T-cell (primary cell): Measurements from ENCODE around the gene SMIM10. TPM values are rescaled to one million over a fixed set of nuclear protein-coding genes. Genes with fewer than 3 reads are reported as not detected.
"Not testable (repeated sequence)": the region's sequence is repeated elsewhere in the genome, so short reads cannot be mapped to it uniquely, and the experiment has no call there.

Experiments used
- ATAC-seq, 4 experiments: fragments of 200-7000 bp in 3 of 4; fragments of 150-1000 bp in 1 of 4; cut with Tn5 transposase; replicated peaks in 1 of 4; 1 replicate in 3 of 4; 2 replicates in 1 of 4; pipeline ENCODE4 v1.10.0; 2021; ENCODE audit warnings: moderate library complexity in 3 of 4, mild to moderate bottlenecking in 2 of 4, moderate number of reproducible peaks in 1 of 4
- CTCF ChIA-PET, 2 donors: fragments of 300-600 bp; sonication (Branson Sonifier 250); formaldehyde crosslinking; loops; one replicate each; lab custom pipeline; 2022; ENCODE audit warnings: antibody characterized with exemption in 2 of 2; lab: Charles Lee
- POLR2A ChIA-PET, 2 donors: fragments of 300-600 bp; sonication (Branson Sonifier 250); formaldehyde crosslinking; loops; one replicate each; lab custom pipeline; 2022; ENCODE audit warnings: antibody characterized with exemption in 2 of 2; lab: Charles Lee
- DNase-seq, 35 experiments: peaks; one replicate each; pipeline versions ENCODE4 v3.0.0 to v3.0.0-alpha.2; 2013 to 2023
- H3K27ac ChIP-seq: one replicate; pipeline ENCODE4 v1.5.1; 2013; ENCODE audit warnings: low read length
- H3K27me3 ChIP-seq, 2 experiments: replicated peaks in 1 of 2; 1 replicate in 1 of 2; 2 replicates in 1 of 2; pipeline versions ENCODE4 v1.6.1 to v1.7.0; 2013; ENCODE audit warnings: low read length in 1 of 2, mixed read lengths in 1 of 2; ENCODE audit not compliant: control insufficient read depth in 2 of 2, insufficient read depth in 2 of 2; ENCODE audit errors: extremely low read depth in 1 of 2
- H3K36me3 ChIP-seq, 2 donors: 1 replicate in 1 of 2; 2 replicates in 1 of 2; pipeline versions ENCODE4 v1.6.1 to v1.7.0; 2013; ENCODE audit warnings: low read length in 1 of 2; ENCODE audit not compliant: control insufficient read depth in 2 of 2, insufficient read depth in 1 of 2; ENCODE audit errors: extremely low read depth in 1 of 2
- H3K4me1 ChIP-seq, 2 experiments: 1 replicate in 1 of 2; 2 replicates in 1 of 2; pipeline versions ENCODE4 v1.6.1 to v1.7.0; 2013; ENCODE audit warnings: low read length in 2 of 2, mixed read lengths in 1 of 2; ENCODE audit not compliant: insufficient read depth in 2 of 2, control insufficient read depth in 1 of 2; ENCODE audit errors: extremely low read depth in 1 of 2
- H3K4me3 ChIP-seq, 2 donors: 1 replicate in 1 of 2; 2 replicates in 1 of 2; pipeline versions ENCODE4 v1.5.1 to v1.7.0; 2013; ENCODE audit warnings: mild to moderate bottlenecking in 2 of 2, low read length in 1 of 2, moderate library complexity in 1 of 2; ENCODE audit not compliant: control insufficient read depth in 1 of 2; ENCODE audit errors: extremely low read depth in 1 of 2
- H3K9me3 ChIP-seq: 2 replicates; pipeline ENCODE4 v1.7.0; 2013
- H3K27ac Mint-ChIP-seq, 2 donors: one replicate each; pipeline ENCODE4 v1.8.0; 2020 to 2021; ENCODE audit warnings: mild to moderate bottlenecking in 2 of 2, mixed read lengths in 2 of 2
- H3K27me3 Mint-ChIP-seq, 2 donors: one replicate each; pipeline ENCODE4 v1.8.0; 2021 to 2022; ENCODE audit warnings: mixed read lengths in 2 of 2
- H3K36me3 Mint-ChIP-seq: one replicate; pipeline ENCODE4 v1.8.0; 2021; ENCODE audit warnings: mixed read lengths
- H3K4me1 Mint-ChIP-seq, 3 donors: one replicate each; pipeline ENCODE4 v1.8.0; 2020 to 2022; ENCODE audit warnings: mixed read lengths in 3 of 3, mild to moderate bottlenecking in 1 of 3
- H3K4me3 Mint-ChIP-seq, 3 donors: one replicate each; pipeline ENCODE4 v1.8.0; 2020 to 2022; ENCODE audit warnings: mild to moderate bottlenecking in 3 of 3, mixed read lengths in 3 of 3, moderate library complexity in 3 of 3
- H3K9me3 Mint-ChIP-seq, 3 donors: one replicate each; pipeline ENCODE4 v1.8.0; 2020 to 2022; ENCODE audit warnings: mixed read lengths in 3 of 3
- WGBS: methylation state at CpG from one replicate; pipeline ENCODE4 v1.1.5; 2013; ENCODE audit warnings: missing lambda C conversion rate; ENCODE audit not compliant: insufficient coverage; 5-methylcytosine and 5-hydroxymethylcytosine counted together
- total RNA-seq, 35 experiments: library from RNA in 6 of 35; stranded (reverse) in 6 of 35; fragments of 120-200 nt in 1 of 35; gene quantifications; one replicate each; pipeline versions ENCODE4 v1.2.1 to v1.2.4 and lab custom pipeline; 2013 to 2026

The SMIM10 gene
- total RNA-seq, 5 donors from 2014 or later (not counting 1 experiment from before 2014, with no cell fraction given): not detected

GRCh38 chrX:135019890-135020289 is 29.1 kb downstream of the SMIM10 start:
- H3K9me3 Mint-ChIP-seq, H3K36me3 ChIP-seq, H3K9me3 ChIP-seq, ATAC-seq, H3K4me3 Mint-ChIP-seq, H3K36me3 Mint-ChIP-seq, DNase-seq, H3K4me3 ChIP-seq, H3K27ac ChIP-seq, POLR2A ChIA-PET, H3K27ac Mint-ChIP-seq, CTCF ChIA-PET: not testable (repeated sequence)
- peaks cover 7 to 19% (median 16%) of the 10 kb centered on the region in 3 donors for H3K4me1 Mint-ChIP-seq
- Histone ChIP-seq H3K27me3 (peaks cover 0 to 14% of the 10 kb centered on the region in 2 experiments), H3K4me1 (peaks cover 0 to 13% of the 10 kb centered on the region in 2 experiments)
- WGBS: 89% methylated on average over 4 of the region's 8 CpGs
- peaks cover 29 to 31% of the 10 kb centered on the region in 2 donors for H3K27me3 Mint-ChIP-seq

DNA sequence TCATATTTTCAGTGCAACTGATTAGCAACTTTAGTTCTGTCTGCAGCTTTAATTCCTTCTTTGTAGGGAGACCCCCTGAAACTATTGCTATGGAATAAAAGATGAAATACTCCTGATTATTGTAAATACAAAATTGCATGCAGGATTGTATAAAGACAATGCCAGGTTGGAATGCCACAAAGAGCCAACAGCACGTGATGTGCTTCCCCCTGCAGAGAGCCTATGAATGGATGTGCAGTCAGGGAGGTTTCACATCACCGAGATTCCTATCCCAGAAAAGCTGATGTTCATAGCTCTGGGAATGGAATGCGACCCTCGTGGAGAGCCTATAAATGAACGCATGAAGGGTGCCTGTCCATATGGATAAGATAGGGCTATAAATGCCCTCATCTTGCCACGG is 33.0 kb downstream of the SMIM10 start:
- H3K27ac Mint-ChIP-seq, DNase-seq, H3K9me3 Mint-ChIP-seq, CTCF ChIA-PET, POLR2A ChIA-PET, H3K4me3 ChIP-seq, H3K9me3 ChIP-seq, H3K4me3 Mint-ChIP-seq, H3K36me3 Mint-ChIP-seq, H3K27ac ChIP-seq, H3K36me3 ChIP-seq, ATAC-seq: not testable (repeated sequence)
- Mint-ChIP-seq H3K27me3 (peaks cover 42 to 58% of the 10 kb centered on the region in 2 donors), H3K4me1 (peaks cover 7 to 19% (median 16%) of the 10 kb centered on the region in 3 donors)
- Histone ChIP-seq H3K4me1 (peaks cover 0 to 13% of the 10 kb centered on the region in 2 experiments), H3K27me3 (peaks cover 0 to 14% of the 10 kb centered on the region in 2 experiments)
- WGBS: no CpG with 5 or more reads among the region's 6 CpGs

DNA sequence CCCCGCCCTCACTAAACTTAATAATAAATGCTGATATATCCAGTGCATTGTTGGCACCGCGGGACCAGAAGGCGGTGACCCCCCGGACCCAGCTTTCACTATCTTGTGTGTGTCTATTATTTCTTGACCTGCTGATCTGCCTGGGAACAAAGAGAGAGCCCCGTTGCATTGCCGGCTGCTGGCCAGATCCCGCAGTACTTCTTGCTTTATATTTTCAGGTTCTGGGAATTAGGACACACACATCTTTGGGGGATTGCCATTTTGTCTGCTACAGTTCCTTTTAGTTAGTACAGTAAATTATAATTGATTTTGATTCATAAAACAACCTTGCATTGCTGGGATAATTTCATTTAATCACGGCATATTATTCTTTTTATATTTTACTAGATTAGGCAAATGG is 33.7 kb downstream of the SMIM10 start:
- no peak overlapping the region for H3K27ac Mint-ChIP-seq
- CTCF ChIA-PET: no interaction called here
- H3K27me3 Mint-ChIP-seq: peaks cover 44 to 60% of the 10 kb centered on the region in 2 donors
- Histone ChIP-seq H3K36me3 (no peaks in the 10 kb centered on the region), H3K4me1 (peaks cover 0 to 13% of the 10 kb centered on the region in 2 experiments), H3K27ac (no peak overlapping the region), H3K27me3 (peaks cover 0 to 14% of the 10 kb centered on the region in 2 experiments), H3K9me3 (no peaks in the 10 kb centered on the region), H3K4me3 (no peak overlapping the region)
- peaks cover 7 to 19% (median 16%) of the 10 kb centered on the region in 3 donors for H3K4me1 Mint-ChIP-seq
- H3K36me3 Mint-ChIP-seq: no peaks in the 10 kb centered on the region
- ATAC-seq (no peak), DNase-seq (no peak)
- no peaks in the 10 kb centered on the region for H3K9me3 Mint-ChIP-seq
- H3K4me3 Mint-ChIP-seq: no peak overlapping the region
- POLR2A ChIA-PET: no interaction called here
- WGBS: no CpG with 5 or more reads among the region's 9 CpGs

DNA sequence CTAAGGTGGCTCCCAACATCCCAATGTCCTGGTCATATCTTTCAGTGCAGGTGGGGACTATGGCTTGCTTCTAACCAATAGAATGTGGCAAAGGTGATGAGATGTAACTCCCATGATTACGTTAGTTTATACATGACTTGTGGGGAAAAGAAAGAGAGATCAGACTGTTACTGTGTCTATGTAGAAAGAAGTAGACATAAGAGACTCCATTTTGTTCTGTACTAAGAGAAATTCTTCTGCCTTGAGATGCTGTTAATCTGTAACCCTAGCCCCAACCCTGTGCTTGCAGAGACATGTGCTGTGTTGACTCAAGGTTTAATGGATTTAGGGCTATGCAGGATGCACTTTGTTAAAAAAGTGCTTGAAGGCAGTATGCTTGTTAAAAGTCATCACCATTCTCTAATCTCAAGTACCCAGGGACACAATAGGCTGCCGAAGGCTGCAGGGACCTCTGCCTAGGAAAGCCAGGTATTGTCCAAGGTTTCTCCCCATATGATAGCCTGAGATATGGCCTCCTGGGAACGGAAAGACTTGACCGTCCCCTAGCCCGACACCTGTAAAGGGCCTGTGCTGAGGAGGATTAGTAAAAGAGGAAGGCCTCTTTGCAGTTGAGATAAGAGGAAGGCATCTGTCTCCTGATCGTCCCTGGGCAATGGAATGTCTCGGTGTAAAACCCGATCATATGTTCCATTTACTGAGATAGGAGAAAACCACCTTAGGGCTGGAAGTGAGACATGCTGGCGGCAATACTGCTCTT is 39.6 kb downstream of the SMIM10 start:
- POLR2A ChIA-PET, ATAC-seq, H3K27me3 ChIP-seq, H3K36me3 Mint-ChIP-seq, H3K4me3 ChIP-seq, H3K27ac Mint-ChIP-seq, H3K9me3 Mint-ChIP-seq, H3K4me3 Mint-ChIP-seq, DNase-seq, H3K4me1 ChIP-seq, CTCF ChIA-PET, H3K36me3 ChIP-seq, H3K9me3 ChIP-seq, H3K27ac ChIP-seq: not testable (repeated sequence)
- Mint-ChIP-seq H3K27me3 (peaks cover 14 to 56% of the 10 kb centered on the region in 2 donors), H3K4me1 (peaks cover 8 to 15% (median 11%) of the 10 kb centered on the region in 3 donors)
- WGBS: 87% methylated on average over 3 of the region's 9 CpGs

DNA sequence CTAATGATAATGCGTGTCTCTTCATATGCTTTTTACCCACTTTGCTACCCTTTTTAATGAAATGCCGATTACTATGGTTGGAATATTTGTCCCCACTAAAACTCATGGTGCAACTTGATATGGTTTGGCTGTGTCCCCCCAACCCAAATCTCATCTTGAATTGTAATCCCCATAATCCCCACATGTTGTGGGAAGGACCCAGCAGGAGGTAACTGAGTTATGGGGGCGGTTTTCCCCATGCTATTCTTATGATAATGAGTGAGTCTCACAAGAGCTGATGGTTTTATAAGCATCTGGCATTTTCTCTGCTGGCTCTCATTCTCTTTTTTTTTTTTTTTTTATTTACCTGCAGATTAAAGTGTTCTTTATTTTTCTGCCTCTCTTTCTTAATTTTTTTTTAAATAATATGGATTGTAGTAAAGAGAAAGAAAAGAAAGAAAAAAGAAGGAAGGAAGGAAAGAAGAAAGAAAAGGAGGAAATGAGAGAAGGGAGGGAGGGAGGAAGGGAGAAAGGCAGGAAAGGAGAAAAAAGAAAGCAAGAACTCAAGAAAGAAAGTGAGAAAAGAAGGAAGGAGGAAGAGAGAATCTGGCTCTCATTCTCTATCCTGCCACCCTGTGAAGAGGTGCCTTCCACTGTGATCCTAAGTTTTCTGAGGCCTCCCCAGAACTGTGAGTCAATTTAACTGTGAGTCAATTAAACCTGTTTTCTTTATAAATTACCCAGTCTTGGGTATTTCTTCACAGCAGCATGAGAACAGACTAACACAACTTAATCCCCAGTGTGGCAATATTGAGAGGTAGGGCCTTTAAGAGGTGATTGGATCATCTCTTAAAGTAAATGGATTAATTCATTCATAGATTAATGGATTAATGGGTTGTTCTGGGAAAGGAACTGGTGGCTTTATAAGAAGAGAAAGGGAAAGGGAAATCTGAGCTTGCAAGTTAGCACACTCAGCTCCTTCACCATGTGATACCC is 50.6 kb downstream of the SMIM10 start:
- CTCF ChIA-PET, POLR2A ChIA-PET, H3K36me3 Mint-ChIP-seq, H3K27me3 Mint-ChIP-seq, ATAC-seq, H3K4me3 Mint-ChIP-seq, H3K4me3 ChIP-seq, H3K4me1 ChIP-seq, H3K27ac ChIP-seq, H3K9me3 ChIP-seq, H3K27ac Mint-ChIP-seq, H3K36me3 ChIP-seq, H3K4me1 Mint-ChIP-seq, H3K9me3 Mint-ChIP-seq, H3K27me3 ChIP-seq, DNase-seq: not testable (repeated sequence)
- WGBS: no CpG with 5 or more reads among the region's 3 CpGs
